Measurements from ENCODE around the gene PRKACB.
"Not testable (repeated sequence)": the region's sequence is repeated elsewhere in the genome, so short reads cannot be mapped to it uniquely, and the experiment has no call there.

The PRKACB gene

DNA sequence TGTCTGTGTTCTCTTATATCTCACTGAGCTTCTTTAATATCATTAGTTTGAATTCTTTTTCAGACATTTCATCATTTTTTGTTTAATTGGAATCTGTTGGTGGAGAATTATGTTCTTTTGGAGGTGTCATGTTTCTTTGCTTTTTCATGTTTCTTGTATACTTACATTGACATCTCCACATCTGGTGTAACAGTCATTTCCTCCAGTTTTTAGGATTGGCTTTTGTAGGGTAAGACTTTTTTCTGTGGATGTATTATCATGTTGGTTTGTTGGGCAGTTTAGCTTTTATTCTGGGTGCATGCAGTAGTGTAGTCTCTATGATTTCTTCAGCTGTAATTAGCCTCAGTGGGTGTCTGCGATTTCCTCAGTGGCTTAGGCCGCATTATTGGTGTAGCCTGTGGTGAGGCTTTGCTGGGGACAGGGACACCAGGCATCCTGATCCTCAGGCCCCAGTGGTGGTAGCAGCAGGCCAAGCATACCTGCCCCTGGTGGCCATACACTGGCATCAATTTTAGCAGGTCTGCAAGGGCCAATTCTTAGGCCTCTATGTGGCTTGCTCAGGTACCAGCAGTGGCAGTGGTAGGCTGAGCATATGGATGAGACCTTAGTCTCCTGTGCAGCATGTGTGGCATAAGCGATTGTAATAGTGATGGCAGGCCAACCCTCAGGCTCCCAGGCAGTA, 79.8 kb downstream of the PRKACB start:
- no peak for DNase-seq (ENCODE audit: low spot score)

DNA sequence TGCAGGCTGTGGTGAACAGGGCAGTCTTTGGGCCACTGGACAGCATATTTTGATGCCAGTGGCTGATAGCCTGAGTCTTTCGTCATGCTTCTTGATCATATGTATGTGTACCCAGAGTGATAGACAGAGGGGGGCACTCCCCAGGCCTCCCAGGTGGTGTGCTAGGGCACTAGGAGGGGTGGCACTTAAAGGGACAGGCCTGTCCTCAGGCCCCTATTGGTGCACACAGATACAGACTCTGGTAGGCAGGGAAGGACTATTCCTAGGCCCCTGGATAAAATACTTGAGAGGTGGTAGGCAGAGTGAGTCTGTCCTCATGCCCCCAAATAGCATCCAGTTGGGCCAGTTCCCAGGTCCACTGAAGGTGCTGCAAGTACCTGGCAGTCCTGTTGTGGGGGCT, 80.8 kb downstream of the PRKACB start:
- no peak for DNase-seq (ENCODE audit: low spot score)

DNA sequence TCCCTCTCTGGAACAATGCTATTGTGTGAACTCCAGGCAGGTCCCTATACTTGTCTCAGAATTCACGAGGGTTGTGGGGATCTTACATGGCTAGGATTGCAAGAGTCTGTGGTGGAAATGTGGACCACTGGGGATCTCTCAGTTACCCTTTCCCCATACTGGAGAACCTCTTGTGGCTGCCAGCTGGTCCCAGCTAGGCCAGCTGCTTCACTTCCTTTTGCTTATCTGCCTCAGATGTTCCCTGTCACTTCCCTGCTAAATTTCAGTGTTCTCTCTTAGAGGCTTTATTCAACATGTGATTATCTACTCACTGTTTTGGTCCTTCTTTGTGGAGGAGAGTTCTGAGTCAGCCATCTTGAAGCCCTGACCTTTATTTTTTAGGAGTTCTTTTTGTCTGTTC, 81.6 kb downstream of the PRKACB start:
- no peak for DNase-seq (ENCODE audit: low spot score)

DNA sequence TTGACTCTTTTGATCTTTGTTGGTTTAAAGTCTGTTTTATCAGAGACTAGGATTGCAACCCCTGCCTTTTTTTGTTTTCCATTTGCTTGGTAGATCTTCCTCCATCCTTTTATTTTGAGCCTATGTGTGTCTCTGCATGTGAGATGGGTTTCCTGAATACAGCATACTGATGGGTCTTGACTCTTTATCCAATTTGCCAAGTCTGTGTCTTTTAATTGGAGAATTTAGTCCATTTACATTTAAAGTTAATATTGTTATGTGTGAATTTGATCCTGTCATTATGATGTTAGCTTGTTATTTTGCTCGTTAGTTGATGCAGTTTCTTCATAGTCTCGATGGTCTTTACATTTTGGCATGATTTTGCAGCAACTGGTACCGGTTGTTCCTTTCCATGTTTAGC, 88.6 kb downstream of the PRKACB start:
- not testable (repeated sequence) for DNase-seq (ENCODE audit: low spot score)

DNA sequence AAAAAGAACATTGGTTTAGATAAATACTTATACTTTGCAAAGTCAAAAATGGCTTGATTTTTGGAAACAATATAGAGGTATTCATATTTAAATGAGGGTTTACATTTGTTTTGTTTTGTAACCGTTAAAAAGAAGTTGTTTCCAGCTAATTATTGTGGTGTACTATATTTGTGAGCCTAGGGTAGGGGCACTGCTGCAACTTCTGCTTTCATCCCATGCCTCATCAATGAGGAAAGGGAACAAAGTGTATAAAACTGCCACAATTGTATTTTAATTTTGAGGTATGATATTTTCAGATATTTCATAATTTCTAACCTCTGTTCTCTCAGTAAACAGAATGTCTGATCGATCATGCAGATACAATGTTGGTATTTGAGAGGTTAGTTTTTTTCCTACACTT, 92.2 kb downstream of the PRKACB start:
- DNase-seq (ENCODE audit: low spot score) = no peak

DNA sequence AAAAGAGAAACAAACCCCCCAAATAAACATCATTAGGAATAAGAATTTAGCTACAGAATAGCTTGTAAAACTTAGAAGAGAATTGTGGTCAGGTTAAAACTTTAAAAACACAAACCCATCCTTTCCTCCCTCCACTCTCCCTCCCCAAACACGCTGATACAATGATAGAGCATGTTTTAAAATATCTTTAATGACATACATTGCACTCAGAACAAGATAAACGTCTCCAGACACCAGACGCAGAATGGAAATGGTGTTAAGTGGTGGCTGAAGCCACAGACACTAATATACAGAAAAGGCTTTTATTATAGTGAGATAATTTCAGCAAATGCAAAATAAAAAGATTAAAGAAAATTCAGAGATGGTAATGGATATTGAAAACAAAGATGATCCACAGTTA, 98.6 kb downstream of the PRKACB start:
- no peak for DNase-seq (ENCODE audit: low spot score)

DNA sequence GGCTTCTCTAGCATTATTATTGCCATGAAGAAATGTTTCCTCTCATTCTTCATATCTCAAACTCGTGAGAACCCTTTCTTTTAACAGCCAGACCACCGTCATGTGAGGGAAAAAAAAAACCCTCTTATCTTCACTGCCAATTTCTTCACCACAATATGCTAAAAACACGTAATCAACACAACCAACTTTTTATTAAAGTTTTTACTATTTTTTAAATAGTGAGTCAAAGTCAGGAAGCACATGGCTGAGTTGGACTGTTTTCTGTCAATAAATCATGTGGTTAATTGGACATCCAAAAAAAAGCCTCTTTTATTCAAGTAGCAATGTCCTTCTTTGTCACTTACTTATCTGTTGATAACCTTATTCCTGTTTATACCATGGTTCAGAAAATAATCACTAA, 101.5 kb downstream of the PRKACB start:
- no peak for DNase-seq (ENCODE audit: low spot score)

DNA sequence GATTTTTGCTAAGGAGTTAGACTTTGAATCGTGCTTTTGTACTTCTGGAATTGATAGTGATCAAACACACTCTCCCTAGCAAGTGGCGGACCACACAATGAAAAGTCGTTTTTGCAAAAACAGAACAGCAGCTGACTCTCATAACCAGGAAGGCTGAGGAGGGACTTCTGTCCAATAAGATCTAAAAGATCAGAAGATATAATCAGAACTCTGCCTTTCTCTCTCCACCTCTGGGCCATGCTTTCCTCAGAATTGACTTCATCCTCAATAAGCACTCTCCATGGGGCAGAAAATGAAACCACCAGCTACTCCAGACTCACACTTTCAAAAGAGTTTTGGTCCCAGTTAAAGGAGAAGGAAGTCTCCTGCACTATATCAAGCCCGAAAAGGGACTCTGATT, 102.1 kb downstream of the PRKACB start:
- no peak for DNase-seq (ENCODE audit: low spot score)

DNA sequence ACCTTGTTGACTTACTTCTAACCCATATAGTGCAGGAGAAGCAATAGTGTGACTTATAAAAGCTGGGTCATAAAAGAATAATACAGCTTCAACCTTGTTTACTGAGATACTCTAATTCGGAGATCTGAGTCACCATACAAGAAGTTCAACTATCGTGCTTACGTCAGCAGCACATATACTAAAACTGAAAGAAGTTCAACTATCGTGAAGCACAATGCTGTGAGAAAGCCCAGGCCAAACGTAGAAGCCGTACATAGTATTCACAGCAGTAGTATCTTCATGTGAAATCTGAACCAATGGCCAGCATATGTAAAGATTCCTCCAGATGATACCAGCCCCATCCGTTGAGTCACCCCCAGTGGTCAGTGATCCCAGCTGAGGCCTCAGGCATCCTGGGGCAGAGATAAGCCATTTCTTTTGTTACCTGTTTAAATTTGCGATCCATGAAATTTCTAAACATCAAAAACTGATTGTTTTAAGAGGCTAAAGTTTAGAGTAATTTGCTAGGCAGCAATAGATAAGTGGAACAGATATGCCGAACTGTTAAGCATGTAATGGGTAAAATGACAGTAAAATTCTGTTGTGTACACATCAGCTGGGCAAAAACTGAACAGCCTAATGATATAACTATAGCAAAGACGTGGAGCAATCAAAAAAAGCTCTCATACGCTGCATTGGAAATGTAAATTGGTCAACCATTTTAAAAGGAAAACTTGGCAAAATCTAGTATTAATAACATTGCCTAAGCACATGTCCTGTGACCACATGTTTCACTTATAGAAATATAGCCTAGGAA, 103.6 kb downstream of the PRKACB start:
- no peak for DNase-seq (ENCODE audit: low spot score)

DNA sequence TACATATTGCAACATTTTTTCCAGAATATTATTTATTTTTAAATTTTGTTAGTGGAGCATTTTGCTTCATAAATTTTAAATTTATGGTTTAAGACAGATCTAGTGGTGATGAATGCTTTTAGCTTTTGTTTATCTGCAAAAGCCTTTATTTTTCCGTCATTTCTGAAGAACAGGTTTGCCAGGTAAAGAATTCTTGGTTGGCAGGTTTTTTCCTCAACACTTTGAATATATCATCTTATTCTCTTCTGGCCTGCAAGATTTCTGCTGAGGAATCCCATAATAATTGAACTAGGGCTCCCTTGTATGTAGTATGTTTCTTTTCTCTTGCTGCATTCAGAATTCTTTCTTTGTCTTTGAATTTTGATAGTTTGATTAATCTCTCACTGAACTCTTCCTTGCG, 106.6 kb downstream of the PRKACB start:
- no peak for DNase-seq (ENCODE audit: low spot score)

DNA sequence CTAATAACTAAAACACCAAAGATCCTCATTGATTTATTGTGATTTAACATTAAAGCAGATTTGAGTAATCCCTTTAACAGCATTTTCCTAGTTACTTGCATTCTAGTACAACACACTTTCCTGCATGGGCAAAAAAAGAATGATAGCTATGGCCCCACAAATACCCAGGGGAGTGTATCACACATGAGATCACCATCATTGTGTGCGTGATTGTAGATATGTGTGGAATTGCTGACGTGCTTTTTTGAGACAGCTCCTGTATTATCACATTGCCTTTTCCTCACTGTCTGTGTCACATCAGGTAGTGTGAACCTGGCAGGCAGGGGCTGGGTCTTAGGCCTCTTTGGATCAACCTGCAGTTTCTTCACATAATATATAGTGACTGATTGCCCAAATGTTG, 109.0 kb downstream of the PRKACB start:
- DNase-seq (ENCODE audit: low spot score) = no peak

DNA sequence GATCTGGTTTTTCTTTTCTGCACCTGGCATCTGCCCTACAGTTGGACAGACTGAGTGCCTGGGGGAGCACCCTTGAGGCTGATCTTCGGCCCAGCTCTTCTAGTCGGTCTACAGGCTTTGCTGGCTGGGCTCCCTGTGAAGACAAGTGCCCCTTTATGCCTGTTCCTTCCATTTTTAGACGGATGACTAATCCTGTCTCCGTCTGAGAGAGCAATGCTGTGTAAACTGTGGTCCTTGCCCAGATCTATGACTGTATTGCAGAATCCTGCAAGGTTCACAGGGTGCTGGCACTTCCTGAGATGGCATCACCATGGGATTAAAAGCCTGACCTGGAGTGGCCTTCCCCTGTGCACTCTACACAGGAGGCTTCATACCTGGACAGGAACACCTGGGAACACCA, 109.8 kb downstream of the PRKACB start:
- DNase-seq (ENCODE audit: low spot score) = no peak

DNA sequence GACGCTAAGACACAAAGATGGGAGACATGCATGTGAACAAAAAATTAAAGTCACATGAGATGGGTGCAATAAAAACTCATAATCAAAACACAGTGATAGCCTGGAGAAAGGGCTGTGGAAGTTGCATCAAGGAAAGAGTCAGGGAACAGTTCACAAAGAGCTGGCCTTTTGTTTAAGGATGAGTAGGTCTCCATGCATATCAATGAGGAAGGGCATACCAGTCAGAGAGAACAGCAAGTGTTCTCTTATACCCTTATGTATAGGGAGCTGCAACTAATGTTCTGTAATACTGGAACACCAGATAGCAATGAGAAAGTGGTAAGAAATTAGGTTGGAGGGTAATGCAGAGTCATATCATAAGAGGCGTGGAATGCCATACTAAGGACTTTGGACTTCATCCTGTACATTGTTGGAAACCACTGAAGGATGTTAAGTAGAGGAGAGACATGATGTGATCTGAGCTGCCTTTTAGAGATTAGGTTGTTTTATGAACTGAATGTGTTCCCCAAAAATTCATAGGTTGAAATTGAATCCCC, 110.7 kb downstream of the PRKACB start:
- DNase-seq (ENCODE audit: low spot score) = no peak

DNA sequence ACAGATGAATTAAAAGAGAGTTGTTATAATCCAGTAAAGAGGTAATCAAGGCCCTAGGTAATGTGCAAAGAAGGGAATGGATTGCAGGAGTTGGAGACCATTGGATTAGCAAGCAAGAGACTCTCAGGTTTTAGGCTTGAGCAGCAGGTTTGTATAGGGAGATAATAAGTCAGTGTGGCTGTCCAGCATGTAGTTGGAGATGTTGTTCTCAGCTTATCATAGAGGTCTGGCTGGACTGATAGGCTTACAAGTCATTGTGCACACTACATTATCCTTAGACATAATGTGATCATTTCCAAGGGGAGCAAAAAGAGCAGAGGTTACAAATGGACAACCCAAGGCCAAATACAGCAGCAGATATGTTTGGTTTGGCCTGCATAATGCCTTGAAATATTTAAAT, 111.5 kb downstream of the PRKACB start:
- no peak for DNase-seq (ENCODE audit: low spot score)

DNA sequence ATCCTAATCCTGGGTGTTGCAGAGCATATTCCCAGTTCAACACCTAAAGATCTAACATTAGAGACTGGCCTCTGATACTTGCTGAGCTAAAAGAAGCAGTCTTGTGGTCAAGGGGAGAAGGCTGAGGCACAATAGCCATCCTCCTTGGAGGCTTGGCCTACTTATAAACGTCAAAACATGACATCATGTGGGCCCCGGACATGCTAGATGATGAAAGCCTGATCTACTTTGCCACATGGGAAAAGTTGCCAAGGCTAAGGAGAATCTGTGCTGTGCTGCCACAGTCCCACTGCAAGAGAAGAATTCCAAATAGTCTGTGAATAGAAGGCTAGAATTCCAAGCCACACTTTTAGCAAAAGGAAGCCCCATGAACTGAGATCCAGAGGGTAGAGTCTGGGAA, 113.5 kb downstream of the PRKACB start:
- no peak for DNase-seq (ENCODE audit: low spot score)

DNA sequence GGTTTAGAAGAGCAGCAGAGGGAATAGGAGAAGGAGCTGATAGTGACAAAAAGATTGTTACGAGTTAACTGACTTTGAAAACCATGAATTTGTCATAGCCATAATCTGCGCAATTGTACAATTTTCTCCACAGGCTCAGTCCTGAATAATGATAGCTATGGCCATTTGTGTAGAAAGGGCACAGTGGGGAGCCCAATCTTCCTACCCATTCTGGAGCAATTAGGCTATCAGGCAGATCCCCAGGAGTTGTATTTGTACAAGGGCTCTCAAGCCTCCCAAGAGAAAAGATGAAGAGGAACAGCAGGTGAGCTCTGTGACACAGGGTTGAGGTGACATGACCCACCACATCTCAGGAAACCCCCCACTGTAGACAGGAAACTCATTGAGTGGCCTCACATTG, 115.3 kb downstream of the PRKACB start:
- DNase-seq (ENCODE audit: low spot score) = no peak

DNA sequence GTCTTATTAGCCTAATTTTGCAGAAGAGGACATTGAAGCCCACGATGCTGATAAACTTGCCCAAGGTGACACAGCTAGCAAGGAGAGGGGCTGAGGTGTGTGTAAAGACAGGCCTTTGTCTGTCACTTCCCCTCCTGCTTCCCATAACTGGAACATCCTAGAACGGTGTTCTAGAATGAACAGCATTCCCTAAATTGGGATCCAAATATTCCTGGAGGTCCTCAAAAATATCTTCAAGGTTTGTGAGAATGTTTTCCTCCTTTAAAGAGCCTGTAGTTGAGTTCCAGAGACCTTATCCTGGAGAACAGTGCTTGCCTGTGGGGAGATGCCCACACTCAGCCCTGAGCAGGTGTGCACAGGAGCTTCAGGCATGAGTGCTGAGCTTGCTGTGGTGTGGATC, 115.9 kb downstream of the PRKACB start:
- DNase-seq (ENCODE audit: low spot score) = no peak

DNA sequence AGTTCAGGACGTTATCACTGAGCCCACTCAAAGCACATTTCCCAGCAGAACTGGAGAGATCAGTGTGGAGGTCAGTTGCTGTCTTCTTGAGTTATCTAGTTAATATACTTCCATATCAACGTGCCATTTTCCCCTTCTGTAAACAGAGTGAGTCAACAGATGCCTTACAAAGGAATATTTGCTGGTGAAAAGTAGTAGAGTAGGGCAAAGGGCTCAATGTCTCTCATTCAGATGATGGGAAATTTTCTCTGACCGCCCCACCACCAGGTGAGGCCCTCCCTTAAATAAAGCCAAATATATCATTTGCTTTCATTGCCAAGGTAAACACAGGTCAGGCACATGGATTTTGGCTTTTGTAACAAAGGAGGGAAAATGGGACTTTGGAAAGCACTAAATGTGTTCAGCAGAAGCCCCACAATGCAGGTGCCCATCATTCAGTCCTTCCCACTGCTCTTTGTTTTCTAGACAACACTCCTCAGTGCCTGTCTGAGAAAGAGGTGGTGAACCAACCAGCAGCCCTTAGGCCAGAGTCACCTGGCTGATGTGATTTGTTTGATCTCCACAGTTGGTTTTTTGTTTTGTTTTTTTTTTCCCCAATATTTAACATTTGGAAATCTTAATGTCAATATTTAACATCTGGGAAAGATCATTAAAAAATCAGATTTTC, 116.9 kb downstream of the PRKACB start:
- DNase-seq (ENCODE audit: low spot score) = no peak

DNA sequence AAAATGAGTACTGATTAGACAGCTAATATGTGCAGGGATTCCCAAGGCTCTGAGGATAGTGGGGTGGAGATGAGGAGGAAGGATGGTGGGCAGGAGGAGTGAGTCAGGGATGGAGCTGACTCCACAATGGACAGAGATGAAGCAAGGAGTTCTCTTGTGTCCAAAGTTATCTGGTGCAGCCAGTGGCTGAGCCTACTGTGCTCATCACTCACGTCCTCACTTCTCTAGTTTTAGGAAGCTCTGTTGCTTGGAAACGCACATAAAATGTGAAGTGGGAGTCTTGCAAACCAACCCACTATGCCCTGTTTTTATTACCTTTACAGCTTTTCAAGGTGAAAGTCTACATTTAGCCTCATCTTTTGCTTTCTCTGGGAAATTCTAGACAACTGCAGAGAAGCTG, 120.9 kb downstream of the PRKACB start:
- no peak for DNase-seq (ENCODE audit: low spot score)

DNA sequence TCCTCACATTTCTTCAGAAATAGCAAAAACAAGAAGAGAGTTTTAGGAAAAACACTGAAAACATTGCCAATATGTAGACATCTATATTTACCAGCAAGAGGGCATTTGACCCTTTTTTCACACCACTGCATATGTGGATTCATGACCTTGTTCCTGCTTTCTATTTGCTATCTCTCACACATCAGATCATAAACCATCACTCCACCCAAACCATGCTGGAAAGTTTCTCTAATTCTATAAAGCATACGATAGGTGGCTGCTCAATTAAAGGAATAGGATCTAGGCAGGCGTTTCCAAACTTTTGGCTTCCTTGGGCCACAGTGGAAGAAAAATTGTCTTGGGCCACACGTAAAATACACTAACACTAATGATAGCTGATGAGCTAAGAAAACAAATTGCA, 121.8 kb downstream of the PRKACB start:
- no peak for DNase-seq (ENCODE audit: low spot score)

DNA sequence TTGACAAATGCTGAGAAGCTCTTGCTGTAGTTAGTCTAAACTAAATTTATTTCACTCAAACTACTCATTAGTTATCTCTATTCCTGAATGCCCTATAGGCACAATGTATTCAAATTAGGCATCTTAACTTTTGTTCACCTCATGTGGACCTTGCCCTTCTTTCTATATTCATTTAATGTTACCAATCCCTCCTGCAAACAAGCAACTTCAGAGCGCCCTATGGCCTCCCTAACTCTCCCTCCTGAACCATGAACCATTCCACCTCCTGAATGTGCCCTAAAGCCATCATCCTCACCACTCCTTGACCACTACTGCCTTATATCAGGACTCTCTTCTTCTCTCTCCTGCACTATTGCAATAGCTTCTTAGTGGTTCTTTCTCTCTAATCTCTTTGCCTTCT, 122.7 kb downstream of the PRKACB start:
- no peak for DNase-seq (ENCODE audit: low spot score)

DNA sequence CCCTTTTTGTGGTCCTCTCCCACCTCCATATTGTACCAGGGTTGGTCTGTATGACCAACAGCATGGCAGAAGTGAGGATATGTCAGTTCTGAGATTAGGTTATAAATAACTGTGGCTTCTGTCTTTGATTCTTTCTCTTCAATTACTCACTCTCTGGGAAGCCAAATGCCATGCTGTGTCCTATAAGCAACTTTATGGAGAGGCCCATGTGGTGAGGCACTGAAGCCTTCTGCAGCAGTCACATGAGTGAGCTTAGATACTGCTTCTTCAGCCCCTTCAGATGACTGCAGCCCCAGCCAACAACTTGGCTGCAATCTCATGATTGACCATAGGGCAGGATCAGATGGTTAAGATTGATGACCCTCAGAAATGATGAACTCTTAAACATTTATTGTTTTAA, 123.4 kb downstream of the PRKACB start:
- no peak for DNase-seq (ENCODE audit: low spot score)

DNA sequence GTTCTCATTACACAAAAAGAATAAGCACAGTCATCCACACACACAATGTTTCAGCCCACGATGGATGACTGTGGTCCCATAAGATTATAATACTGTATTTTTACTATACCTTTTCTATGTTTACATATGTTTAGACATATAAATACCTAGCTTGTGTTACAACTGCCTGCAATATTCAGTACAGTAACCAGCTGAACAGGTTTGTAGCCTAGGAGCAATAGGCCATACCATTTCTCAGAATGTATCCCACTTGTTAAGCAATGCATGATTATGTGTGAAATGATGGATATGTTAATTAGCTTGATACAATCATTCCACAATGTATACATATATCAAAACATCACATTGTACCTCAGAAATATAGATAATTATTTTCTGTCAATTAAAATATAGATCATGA, 124.3 kb downstream of the PRKACB start:
- DNase-seq (ENCODE audit: low spot score) = no peak
